Endothelial cell of umbilical vein (primary cell): Measurements from ENCODE around the gene RADIL. TPM values are rescaled to one million over a fixed set of nuclear protein-coding genes. Genes with fewer than 3 reads are reported as not detected.

Source experiments
- BruUV-seq: library from RNA; stranded (reverse); fragments of 400-500 nt; replicated peaks from 2 replicates; lab custom pipeline; 2021; lab: Mats Ljungman, UMichigan
- CTCF ChIA-PET: fragments of 300-600, 350-600 bp; sonication (Branson Sonifier 250); formaldehyde crosslinking; loops from one replicate; lab custom pipeline; 2021; ENCODE audit warnings: antibody characterized with exemption, inconsistent platforms; lab: Charles Lee
- POLR2A ChIA-PET: fragments of 300-600, 350-600 bp; sonication (Branson Sonifier 250); formaldehyde crosslinking; loops from one replicate; lab custom pipeline; 2021; ENCODE audit warnings: antibody characterized with exemption, inconsistent platforms; lab: Charles Lee
- DNase-seq: peaks from one replicate; pipeline ENCODE4 v3.0.0-alpha.2; 2011; ENCODE audit warnings: low read depth, low spot score
- FAIRE-seq: peaks from 2 replicates; lab custom pipeline; 2011; peaks lifted over from hg19 to GRCh38; lab: Jason Lieb, UNC
- H2AFZ ChIP-seq: 2 replicates; pipeline ENCODE4 v1.6.0; 2012; ENCODE audit warnings: low read depth, low read length, control low read depth, inconsistent platforms
- H3K27ac ChIP-seq: 2 replicates; pipeline ENCODE4 v1.5.1; 2011; ENCODE audit warnings: low read depth, mild to moderate bottlenecking, control low read depth, low read length, moderate library complexity; ENCODE audit not compliant: insufficient read depth
- H3K27me3 ChIP-seq, 2 experiments: 2 replicates each; pipeline versions ENCODE4 v1.6.0 to v1.6.1; 2011; ENCODE audit warnings: low read length in 2 of 2, mixed read lengths in 1 of 2; ENCODE audit not compliant: control insufficient read depth in 2 of 2, insufficient read depth in 2 of 2
- H3K36me3 ChIP-seq, 2 experiments: 2 replicates in 1 of 2; 3 replicates in 1 of 2; pipeline ENCODE4 v1.5.1; 2011; ENCODE audit warnings: low read length in 2 of 2, mild to moderate bottlenecking in 1 of 2, moderate library complexity in 1 of 2; ENCODE audit not compliant: control insufficient read depth in 2 of 2, insufficient read depth in 2 of 2; ENCODE audit errors: extremely low read depth in 1 of 2
- H3K4me1 ChIP-seq: 3 replicates; pipeline ENCODE4 v1.5.1; 2011; ENCODE audit warnings: mild to moderate bottlenecking, low read length; ENCODE audit not compliant: control insufficient read depth, insufficient read depth; ENCODE audit errors: extremely low read depth
- H3K4me2 ChIP-seq: 2 replicates; pipeline ENCODE4 v1.6.1; 2011; ENCODE audit warnings: low read length, control low read depth, mixed read lengths; ENCODE audit not compliant: insufficient read depth
- H3K4me3 ChIP-seq, 3 experiments: fragments of 200-600 bp in 1 of 3; sonication (generic), shearing (Covaris generic) in 1 of 3; replicated peaks in 1 of 3; 2 replicates each; pipeline ENCODE4 v1.5.1; 2011 to 2016; ENCODE audit warnings: control low read depth in 3 of 3, low read length in 3 of 3, mild to moderate bottlenecking in 2 of 3, inconsistent platforms in 1 of 3, low read depth in 1 of 3, moderate library complexity in 1 of 3; ENCODE audit not compliant: insufficient read depth in 1 of 3
- H3K79me2 ChIP-seq: 2 replicates; pipeline ENCODE4 v1.6.0; 2012; ENCODE audit warnings: low read length, inconsistent platforms; ENCODE audit not compliant: control insufficient read depth, insufficient read depth
- H3K9ac ChIP-seq: replicated peaks from 2 replicates; pipeline ENCODE3; 2011; ENCODE audit warnings: low read length, control low read depth; ENCODE audit not compliant: insufficient read depth; ENCODE audit errors: extremely low read depth
- H3K9me1 ChIP-seq: replicated peaks from 3 replicates; pipeline ENCODE4 v1.6.0; 2011; ENCODE audit warnings: mild to moderate bottlenecking, low read length; ENCODE audit not compliant: control insufficient read depth, insufficient read depth; ENCODE audit errors: extremely low read depth
- H3K9me3 ChIP-seq: replicated peaks from 2 replicates; pipeline ENCODE4 v1.5.1; 2012; ENCODE audit warnings: low read length, inconsistent platforms; ENCODE audit not compliant: control insufficient read depth, insufficient read depth
- H4K20me1 ChIP-seq: replicated peaks from 2 replicates; pipeline ENCODE3; 2011; ENCODE audit warnings: mild to moderate bottlenecking, low read length; ENCODE audit not compliant: control insufficient read depth, insufficient read depth; ENCODE audit errors: extremely low read depth
- EZH2 ChIP-seq: IDR thresholded peaks from 2 replicates; pipeline ENCODE4 v1.6.1; 2012; ENCODE audit warnings: borderline replicate concordance, low read depth, mild to moderate bottlenecking, moderate library complexity, low read length, inconsistent platforms; ENCODE audit not compliant: severe bottlenecking
- FOS ChIP-seq: IDR thresholded peaks from 2 replicates; pipeline ENCODE4 v1.6.1; 2011; ENCODE audit warnings: mild to moderate bottlenecking, low read length, moderate library complexity, borderline replicate concordance; ENCODE audit not compliant: insufficient read depth
- GATA2 ChIP-seq: IDR thresholded peaks from 2 replicates; pipeline ENCODE4 v1.7.0; 2011; ENCODE audit warnings: low read depth, mild to moderate bottlenecking, moderate library complexity, mixed read lengths, low read length; ENCODE audit not compliant: insufficient read length, insufficient read depth
- JUN ChIP-seq: IDR thresholded peaks from 2 replicates; pipeline ENCODE4 v1.6.1; 2011; ENCODE audit warnings: borderline replicate concordance, low read depth; ENCODE audit not compliant: insufficient read length, insufficient read depth
- MYC ChIP-seq: IDR thresholded peaks from one replicate; pipeline ENCODE4 v1.6.1; 2011; ENCODE audit warnings: mild to moderate bottlenecking, low read depth, low read length
- POLR2A ChIP-seq: IDR thresholded peaks from 2 replicates; pipeline ENCODE4 v1.6.1; 2012; ENCODE audit warnings: low read depth, mild to moderate bottlenecking, control low read depth, low read length
- POLR2AphosphoS5 ChIP-seq: IDR thresholded peaks from 2 replicates; pipeline ENCODE4 v1.6.1; 2012; ENCODE audit warnings: low read depth, mild to moderate bottlenecking, control low read depth, low read length, moderate library complexity; ENCODE audit not compliant: insufficient read depth
- dilution Hi-C: fragments of 300-500 bp; cut with MboI; formaldehyde crosslinking; loops from one replicate; pipeline ENCODE4 v1.15.0; 2019; ENCODE audit warnings: low sequenced_read_pairs; ENCODE audit not compliant: extremely low pct_ligation_motif_present
- intact Hi-C: fragments of 100-400 bp; cut with micrococcal nuclease; formaldehyde crosslinking; loops from one replicate; pipeline ENCODE4 v1.10.0; 2022
- polyA plus RNA-seq, 4 experiments: library from polyadenylated mRNA; depleted of rRNA in 3 of 4; stranded (reverse) in 3 of 4; unstranded in 1 of 4; fragments of >200 nt; gene quantifications; 2 replicates each; pipeline versions ENCODE4 v1.2.1 to v1.2.3, GENCODE V29; 2011 to 2012; ENCODE audit warnings: missing spikeins in 1 of 4
- total RNA-seq: library from RNA; stranded (reverse); gene quantifications from 2 replicates; pipeline ENCODE4 v1.2.3, GENCODE V29; 2021
- TF ChIP-seq, protein P1 (sequence below): IDR thresholded peaks from 2 replicates; pipeline ENCODE4 v1.6.1; 2011; ENCODE audit not compliant: insufficient read depth, insufficient read length
- TF ChIP-seq, protein P2 (sequence below), 2 donors: IDR thresholded peaks; 1 replicate in 1 of 2; 2 replicates in 1 of 2; pipeline ENCODE4 v1.5.1; 2011; ENCODE audit warnings: low read length in 2 of 2, mild to moderate bottlenecking in 2 of 2, moderate library complexity in 2 of 2, control low read depth in 1 of 2, inconsistent platforms in 1 of 2, low read depth in 1 of 2; ENCODE audit not compliant: insufficient read depth in 1 of 2; ENCODE audit errors: extremely low read depth in 1 of 2

Gene RADIL
- total and polyA plus RNA-seq, 2 donors (not counting 3 experiments of a cell fraction or from before 2014, with no cell fraction given): 1.2 to 2.5 TPM

GRCh38 chr7:4775250-4775847 lies 108.2 kb downstream of the RADIL start, which contains the start of gene AP5Z1:
Gene AP5Z1 (plus strand): TSS chr7:4775623. CDS start chr7:4775716, 93 bp downstream.
- DNase-seq (peak; percentile 94), FAIRE-seq (peak; percentile 87)
- H3K4me2 ChIP-seq: peak within 1 kb of the TSS; percentile 65
- no peaks in the 10 kb centered on the region for H3K27me3 ChIP-seq
- peak; percentile 62 for TF ChIP-seq POLR2A
- TF ChIP-seq, protein P1, sequence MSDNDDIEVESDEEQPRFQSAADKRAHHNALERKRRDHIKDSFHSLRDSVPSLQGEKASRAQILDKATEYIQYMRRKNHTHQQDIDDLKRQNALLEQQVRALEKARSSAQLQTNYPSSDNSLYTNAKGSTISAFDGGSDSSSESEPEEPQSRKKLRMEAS: peak; percentile 100
- peak; percentile 90 for TF ChIP-seq POLR2AphosphoS5
- TF ChIP-seq JUN: no peak
- TF ChIP-seq MYC: no peak
- TF ChIP-seq EZH2: no peak
- TF ChIP-seq, protein P2, sequence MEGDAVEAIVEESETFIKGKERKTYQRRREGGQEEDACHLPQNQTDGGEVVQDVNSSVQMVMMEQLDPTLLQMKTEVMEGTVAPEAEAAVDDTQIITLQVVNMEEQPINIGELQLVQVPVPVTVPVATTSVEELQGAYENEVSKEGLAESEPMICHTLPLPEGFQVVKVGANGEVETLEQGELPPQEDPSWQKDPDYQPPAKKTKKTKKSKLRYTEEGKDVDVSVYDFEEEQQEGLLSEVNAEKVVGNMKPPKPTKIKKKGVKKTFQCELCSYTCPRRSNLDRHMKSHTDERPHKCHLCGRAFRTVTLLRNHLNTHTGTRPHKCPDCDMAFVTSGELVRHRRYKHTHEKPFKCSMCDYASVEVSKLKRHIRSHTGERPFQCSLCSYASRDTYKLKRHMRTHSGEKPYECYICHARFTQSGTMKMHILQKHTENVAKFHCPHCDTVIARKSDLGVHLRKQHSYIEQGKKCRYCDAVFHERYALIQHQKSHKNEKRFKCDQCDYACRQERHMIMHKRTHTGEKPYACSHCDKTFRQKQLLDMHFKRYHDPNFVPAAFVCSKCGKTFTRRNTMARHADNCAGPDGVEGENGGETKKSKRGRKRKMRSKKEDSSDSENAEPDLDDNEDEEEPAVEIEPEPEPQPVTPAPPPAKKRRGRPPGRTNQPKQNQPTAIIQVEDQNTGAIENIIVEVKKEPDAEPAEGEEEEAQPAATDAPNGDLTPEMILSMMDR (IDR thresholded peaks at IDR 0.05; ENCODE audit: extremely low read depth in 1 of 2, insufficient read depth in 1 of 2, low read depth in 1 of 2, low read length in 2 of 2): no peak
- TF ChIP-seq FOS: no peak
- TF ChIP-seq GATA2: no peak
- H3K4me1 ChIP-seq: peaks cover 11% of the 10 kb centered on the region
- BruUV-seq: no TSS peak
- peak within 1 kb of the TSS; percentile 44 to 71 (median 64) for H3K4me3 ChIP-seq
- H4K20me1 ChIP-seq: peaks cover 2% of the 10 kb centered on the region
- no peaks in the 10 kb centered on the region for H3K9me1 ChIP-seq
- H3K27ac ChIP-seq: peak within 1 kb of the TSS; percentile 67
- ChIA-PET CTCF (interaction anchor here (1.2 to 3.6 kb wide), 7 partner anchors 15 to 134 kb away, joined by 3 to 27 read pairs (median 5); no protein-coding TSS in a partner anchor), POLR2A (interaction anchor here (0.7 to 1.6 kb wide), 8 partner anchors 15 to 198 kb away, joined by 3 to 8 read pairs (median 4); partner anchors contain the start of gene FOXK1)
- peak within 1 kb of the TSS; percentile 77 for H3K9ac ChIP-seq
- peak within 1 kb of the TSS; percentile 29 for H2AFZ ChIP-seq
- H3K9me3 ChIP-seq: no peaks in the 10 kb centered on the region
- peaks cover 28% of the 10 kb centered on the region for H3K79me2 ChIP-seq
- peaks cover 0 to 2% of the 10 kb centered on the region in 2 experiments for H3K36me3 ChIP-seq
- dilution Hi-C loops (no loop called here), intact Hi-C loops (loop anchor here (1.0 to 2.0 kb wide), 2 partner anchors 29 to 134 kb away; no protein-coding TSS in a partner anchor)
